RWPE1 (cell line): ENCODE data around the gene ZMYND8.
"Not testable (repeated sequence)": the region's sequence is repeated elsewhere in the genome, so short reads cannot be mapped to it uniquely, and the experiment has no call there.

Experiments
- CTCF ChIA-PET: fragments of 350-600 bp; sonication (Branson Sonifier 250); formaldehyde crosslinking; extraction: SDS; loops from one replicate; lab custom pipeline; 2021; lab: Yijun Ruan, JAX
- POLR2A ChIA-PET: fragments of 400-600 bp; formaldehyde crosslinking; extraction: SDS; loops from one replicate; lab custom pipeline; 2020; ENCODE audit warnings: antibody characterized with exemption; ENCODE audit not compliant: low non-redundant PET; lab: Yijun Ruan, JAX
- DNase-seq: peaks from one replicate; pipeline ENCODE4 v3.0.0; 2012; ENCODE audit warnings: low spot score
- H3K27ac ChIP-seq: fragments of 450-650 bp; 2 replicates; pipeline ENCODE4 v1.5.1; 2017
- TF ChIP-seq, protein P1 (sequence below): fragments of 450-650 bp; conservative IDR thresholded peaks from 2 replicates; pipeline ENCODE4 v1.5.1; 2017; ENCODE audit warnings: low read depth, mild to moderate bottlenecking

ZMYND8 gene

DNA sequence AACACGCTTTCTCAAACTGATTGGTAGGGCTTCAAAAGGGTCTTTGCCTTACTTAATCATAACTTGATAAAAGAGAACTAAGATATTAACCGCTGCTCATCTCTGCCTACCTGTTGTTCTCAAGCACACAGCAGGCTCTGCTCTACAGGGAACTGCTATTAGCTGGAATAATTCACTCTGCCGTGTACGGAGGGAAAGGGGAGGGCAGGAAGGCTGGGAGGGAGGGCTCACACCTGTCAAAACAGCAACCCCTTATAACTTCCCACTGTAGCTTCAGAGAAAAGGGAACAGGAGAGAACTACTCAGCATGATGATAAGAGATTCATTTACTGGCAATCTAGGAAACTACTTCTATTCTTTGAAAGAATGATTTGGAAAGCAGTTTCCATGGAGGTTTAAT is 75.1 kb downstream of the ZMYND8 start:
- CTCF ChIA-PET = interaction anchor here (3.2 to 5.3 kb wide), 2 partner anchors 9 to 103 kb away, joined by 11 to 32 read pairs; no protein-coding TSS in a partner anchor
- H3K27ac ChIP-seq = no peak overlapping the region
- DNase-seq = no peak
- POLR2A ChIA-PET = no interaction called here
- TF ChIP-seq, protein P1, sequence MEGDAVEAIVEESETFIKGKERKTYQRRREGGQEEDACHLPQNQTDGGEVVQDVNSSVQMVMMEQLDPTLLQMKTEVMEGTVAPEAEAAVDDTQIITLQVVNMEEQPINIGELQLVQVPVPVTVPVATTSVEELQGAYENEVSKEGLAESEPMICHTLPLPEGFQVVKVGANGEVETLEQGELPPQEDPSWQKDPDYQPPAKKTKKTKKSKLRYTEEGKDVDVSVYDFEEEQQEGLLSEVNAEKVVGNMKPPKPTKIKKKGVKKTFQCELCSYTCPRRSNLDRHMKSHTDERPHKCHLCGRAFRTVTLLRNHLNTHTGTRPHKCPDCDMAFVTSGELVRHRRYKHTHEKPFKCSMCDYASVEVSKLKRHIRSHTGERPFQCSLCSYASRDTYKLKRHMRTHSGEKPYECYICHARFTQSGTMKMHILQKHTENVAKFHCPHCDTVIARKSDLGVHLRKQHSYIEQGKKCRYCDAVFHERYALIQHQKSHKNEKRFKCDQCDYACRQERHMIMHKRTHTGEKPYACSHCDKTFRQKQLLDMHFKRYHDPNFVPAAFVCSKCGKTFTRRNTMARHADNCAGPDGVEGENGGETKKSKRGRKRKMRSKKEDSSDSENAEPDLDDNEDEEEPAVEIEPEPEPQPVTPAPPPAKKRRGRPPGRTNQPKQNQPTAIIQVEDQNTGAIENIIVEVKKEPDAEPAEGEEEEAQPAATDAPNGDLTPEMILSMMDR = no peak

DNA sequence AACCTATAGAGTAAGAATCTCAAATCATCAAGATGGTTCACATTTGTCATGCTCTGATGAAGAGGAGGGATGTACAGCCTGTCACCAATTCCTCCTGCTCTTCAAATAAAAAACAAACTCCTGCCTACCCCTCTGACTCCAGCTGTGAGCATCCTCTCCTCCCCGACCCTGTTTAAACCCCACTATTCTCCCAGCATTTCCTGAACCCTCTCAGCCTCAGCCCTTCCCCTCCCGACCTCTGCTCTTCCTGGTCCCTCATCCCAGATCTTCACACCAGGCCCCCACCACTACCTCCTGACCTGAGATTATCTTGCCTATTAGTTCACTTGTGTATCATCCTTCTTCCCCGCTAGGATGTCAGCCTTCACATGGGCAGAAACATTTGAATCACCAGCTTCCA is 75.8 kb downstream of the ZMYND8 start:
- no peak for DNase-seq
- H3K27ac ChIP-seq = peak overlapping the region; percentile 63
- TF ChIP-seq, protein P1 = no peak
- CTCF ChIA-PET = interaction anchor here (0.6 to 5.3 kb wide), 4 partner anchors 8 to 473 kb away, joined by 3 to 32 read pairs (median 8); no protein-coding TSS in a partner anchor
- POLR2A ChIA-PET = no interaction called here

DNA sequence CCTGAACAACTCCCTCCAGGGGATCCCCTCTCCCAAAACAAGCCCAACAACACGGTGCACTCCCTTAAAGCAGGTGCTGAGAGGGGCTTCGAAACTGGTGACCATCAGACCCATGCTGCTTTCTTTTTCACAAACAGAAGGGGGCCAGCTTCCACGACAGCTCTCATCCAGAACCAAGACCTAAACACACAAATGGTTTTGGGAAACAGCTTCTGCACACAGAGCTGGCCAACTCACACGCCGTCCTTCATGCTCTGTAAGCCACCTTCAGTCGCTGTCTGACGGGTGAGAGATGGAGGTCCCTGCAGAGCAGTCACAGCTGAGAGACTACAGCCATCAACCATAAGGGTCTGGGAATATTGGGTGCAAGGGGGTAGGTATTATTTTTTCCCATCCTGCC is 76.3 kb downstream of the ZMYND8 start:
- ChIA-PET POLR2A (no interaction called here), CTCF (interaction anchor here (0.6 to 5.3 kb wide), 3 partner anchors 104 to 472 kb away, joined by 3 to 32 read pairs (median 4); no protein-coding TSS in a partner anchor)
- TF ChIP-seq, protein P1 = no peak
- DNase-seq = no peak
- peak overlapping the region; percentile 63 for H3K27ac ChIP-seq

DNA sequence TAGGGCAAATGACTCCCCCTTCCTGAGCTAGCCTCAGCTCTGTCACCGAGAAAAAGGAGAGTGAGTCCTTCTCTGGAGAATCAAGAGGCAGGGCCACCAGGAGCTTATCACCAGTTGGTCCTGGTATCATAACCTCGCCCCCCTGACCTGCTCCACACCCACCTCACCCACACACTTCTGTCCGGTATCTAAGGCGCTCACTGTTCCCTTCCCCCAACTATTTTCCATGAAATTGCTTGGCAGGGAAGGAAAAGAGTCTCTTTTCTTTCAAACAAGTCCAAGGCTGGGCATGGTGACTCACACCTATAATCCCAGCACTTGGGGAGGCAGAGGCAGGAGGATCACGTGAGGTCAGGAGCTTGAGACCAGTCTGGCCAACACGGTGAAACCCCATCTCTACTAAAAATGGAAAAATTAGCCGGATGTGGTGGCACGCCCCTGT is 77.6 kb downstream of the ZMYND8 start:
- TF ChIP-seq, protein P1 = no peak
- ChIA-PET POLR2A (no interaction called here), CTCF (interaction anchor here (0.6 to 10.3 kb wide), 2 partner anchors 104 to 435 kb away, joined by 4 to 387 read pairs; no protein-coding TSS in a partner anchor)
- H3K27ac ChIP-seq = peak overlapping the region; percentile 75
- no peak for DNase-seq

DNA sequence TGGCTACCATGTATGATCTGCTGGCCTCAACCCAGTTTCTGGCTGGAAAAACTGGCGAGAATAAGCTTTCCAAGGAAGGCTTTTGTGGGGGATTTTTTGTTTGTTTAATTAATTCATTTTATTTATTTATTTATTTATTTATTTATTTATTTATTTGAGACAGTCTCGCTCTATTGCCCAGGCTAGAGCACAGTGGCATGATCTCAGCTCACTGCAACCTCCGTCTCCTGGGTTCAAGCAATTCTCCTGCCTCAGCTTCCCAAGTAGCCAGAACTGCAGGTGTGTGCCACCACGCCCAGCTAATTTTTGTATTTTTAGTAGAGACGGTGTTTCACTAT is 79.0 kb downstream of the ZMYND8 start:
- H3K27ac ChIP-seq = peak overlapping the region; percentile 75
- POLR2A ChIA-PET, DNase-seq: not testable (repeated sequence)
- CTCF ChIA-PET = interaction anchor here (1.0 to 10.3 kb wide), 2 partner anchors 12 to 105 kb away, joined by 3 to 387 read pairs; no protein-coding TSS in a partner anchor

DNA sequence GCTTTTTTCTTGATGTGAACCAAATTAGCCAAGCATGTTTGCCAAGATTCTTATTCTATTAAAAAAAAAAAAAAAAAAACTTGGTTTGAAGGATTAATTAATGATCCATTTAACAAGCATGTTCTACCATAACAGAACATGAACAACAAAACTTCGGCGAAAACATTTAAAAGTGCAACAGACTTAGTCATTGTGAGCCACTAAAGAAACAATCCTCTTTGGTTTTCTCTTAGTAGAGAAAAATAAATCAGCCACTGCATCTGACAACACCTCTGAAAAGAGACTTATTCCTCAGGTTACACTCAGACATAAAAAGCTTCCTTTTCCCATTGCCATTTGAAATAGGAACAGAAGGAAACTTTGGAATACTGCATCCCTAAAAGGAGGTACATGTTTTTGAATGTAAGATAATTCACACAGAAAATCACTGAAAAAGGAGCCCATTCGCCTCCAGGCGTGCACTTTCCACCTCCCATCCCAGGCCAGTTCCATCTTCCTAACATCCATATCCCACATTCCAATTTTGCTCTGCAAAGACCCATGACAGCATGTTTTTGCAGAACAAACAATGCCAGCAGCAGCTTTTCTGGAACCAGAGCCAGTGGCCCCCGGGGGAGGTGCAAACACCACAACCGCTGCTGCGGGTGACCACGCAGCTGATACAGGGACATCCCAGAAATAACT is 79.5 kb downstream of the ZMYND8 start:
- ChIA-PET POLR2A (no interaction called here), CTCF (interaction anchor here (10.3 kb wide), 1 partner anchor 106 kb away, joined by 387 read pairs; no protein-coding TSS in a partner anchor)
- TF ChIP-seq, protein P1 = no peak
- DNase-seq = no peak
- peak overlapping the region; percentile 75 for H3K27ac ChIP-seq

- DNase-seq = no peak
- ChIA-PET POLR2A (no interaction called here), CTCF (interaction anchor here (0.7 to 10.3 kb wide), 2 partner anchors 106 to 260 kb away, joined by 5 to 387 read pairs; no protein-coding TSS in a partner anchor)
- TF ChIP-seq, protein P1 = no peak
- peak overlapping the region; percentile 86 for H3K27ac ChIP-seq
These were observed 80.2 kb downstream of the ZMYND8 start for GRCh38 chr20:47276251-47276650.
